GM12892 (cell line): ENCODE measurements around the gene UNC45A.

Experiments used
- POLR2A ChIP-seq: IDR thresholded peaks from 2 replicates; pipeline ENCODE4 v1.6.1; 2011; ENCODE audit warnings: low read depth, low read length, control low read depth
- POLR2AphosphoS5 ChIP-seq: IDR thresholded peaks from 2 replicates; pipeline ENCODE4 v1.6.1; 2011; ENCODE audit warnings: low read depth, low read length, control low read depth
- TAF1 ChIP-seq: IDR thresholded peaks from 2 replicates; pipeline ENCODE4 v1.6.1; 2011; ENCODE audit warnings: low read depth, mild to moderate bottlenecking, control low read depth, low read length, borderline replicate concordance

- TF ChIP-seq POLR2A (no peak), POLR2AphosphoS5 (no peak), TAF1 (no peak)
Observed at GRCh38 chr15:90947577-90948357, 12.7 kb downstream of the UNC45A start.
